AG09309 (cell line): Measurements from ENCODE around the gene RBP4.

ENCODE experiments used
- DNase-seq: peaks from one replicate; pipeline ENCODE4 v3.0.0-alpha.2; 2010; ENCODE audit warnings: low read depth
- H3K4me3 ChIP-seq: 2 replicates; pipeline ENCODE4 v1.5.1; 2011; ENCODE audit warnings: mild to moderate bottlenecking, low read depth, low read length, moderate library complexity; ENCODE audit not compliant: control insufficient read depth
- TF ChIP-seq, protein P1 (sequence below): IDR thresholded peaks from 2 replicates; pipeline ENCODE4 v1.5.1; 2011; ENCODE audit warnings: mild to moderate bottlenecking, low read depth, low read length, inconsistent platforms; ENCODE audit not compliant: insufficient read depth, control insufficient read depth; ENCODE audit errors: missing control alignments

RBP4 gene

GRCh38 chr10:93593254-93593653, 7.8 kb downstream of the RBP4 start:
- DNase-seq: no peak
- TF ChIP-seq, protein P1, sequence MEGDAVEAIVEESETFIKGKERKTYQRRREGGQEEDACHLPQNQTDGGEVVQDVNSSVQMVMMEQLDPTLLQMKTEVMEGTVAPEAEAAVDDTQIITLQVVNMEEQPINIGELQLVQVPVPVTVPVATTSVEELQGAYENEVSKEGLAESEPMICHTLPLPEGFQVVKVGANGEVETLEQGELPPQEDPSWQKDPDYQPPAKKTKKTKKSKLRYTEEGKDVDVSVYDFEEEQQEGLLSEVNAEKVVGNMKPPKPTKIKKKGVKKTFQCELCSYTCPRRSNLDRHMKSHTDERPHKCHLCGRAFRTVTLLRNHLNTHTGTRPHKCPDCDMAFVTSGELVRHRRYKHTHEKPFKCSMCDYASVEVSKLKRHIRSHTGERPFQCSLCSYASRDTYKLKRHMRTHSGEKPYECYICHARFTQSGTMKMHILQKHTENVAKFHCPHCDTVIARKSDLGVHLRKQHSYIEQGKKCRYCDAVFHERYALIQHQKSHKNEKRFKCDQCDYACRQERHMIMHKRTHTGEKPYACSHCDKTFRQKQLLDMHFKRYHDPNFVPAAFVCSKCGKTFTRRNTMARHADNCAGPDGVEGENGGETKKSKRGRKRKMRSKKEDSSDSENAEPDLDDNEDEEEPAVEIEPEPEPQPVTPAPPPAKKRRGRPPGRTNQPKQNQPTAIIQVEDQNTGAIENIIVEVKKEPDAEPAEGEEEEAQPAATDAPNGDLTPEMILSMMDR: no peak
- H3K4me3 ChIP-seq: no peak overlapping the region

DNA sequence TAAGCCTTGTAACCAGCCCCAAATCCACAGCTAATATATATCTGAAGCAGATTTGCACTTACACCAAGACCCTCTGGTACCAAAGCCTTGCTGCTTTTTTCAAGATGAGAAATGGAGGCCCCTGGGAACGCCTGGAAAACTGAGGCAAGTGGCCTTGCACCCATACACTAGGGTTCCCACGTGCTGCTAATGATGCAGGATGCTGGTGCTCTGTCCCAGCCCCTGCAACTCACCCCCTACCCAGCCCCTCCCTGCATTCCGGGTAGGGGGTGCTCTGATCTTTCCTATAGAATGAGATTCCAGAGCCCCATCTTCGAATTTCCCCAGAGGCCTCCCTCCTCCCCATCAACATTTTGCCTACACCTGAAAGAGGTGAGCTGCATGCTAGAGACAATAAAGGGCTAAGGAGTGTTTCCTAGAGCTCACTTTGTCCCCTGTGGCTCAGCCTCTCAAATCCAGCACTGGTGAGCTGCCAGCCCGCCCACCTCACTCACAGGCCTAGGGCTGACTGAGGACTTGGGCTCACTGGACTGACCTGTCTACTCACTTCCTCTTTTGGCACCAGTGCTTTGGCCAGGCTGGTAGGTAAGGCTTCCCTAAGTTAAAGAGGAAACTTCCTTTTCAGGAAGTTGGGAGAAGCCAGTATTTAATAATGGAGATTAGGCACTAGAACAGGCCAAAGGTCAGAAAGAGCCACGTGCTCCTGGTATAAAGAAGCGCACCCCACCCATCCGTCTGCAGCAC, 9.8 kb downstream of the RBP4 start:
- TF ChIP-seq, protein P1: no peak
- DNase-seq: no peak
- H3K4me3 ChIP-seq: no peak overlapping the region

DNA sequence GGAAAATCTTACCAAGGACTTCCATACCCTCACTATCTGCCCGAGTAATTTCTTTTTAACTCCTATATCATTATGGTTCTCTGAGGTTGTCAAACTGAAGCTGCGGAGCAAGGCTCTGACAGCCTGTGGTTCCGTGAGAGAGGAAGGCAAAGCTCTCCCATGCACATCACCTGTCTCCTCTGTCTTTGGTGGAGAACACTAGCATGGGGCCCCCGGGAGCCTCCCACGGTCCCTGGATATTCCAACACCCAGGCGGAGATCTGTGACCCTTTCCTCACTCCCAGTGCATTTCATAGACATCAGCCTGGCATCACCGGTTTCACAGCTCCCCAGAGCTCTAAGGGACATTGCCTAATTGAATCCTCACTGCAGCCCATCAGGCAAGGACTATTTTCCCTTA, 10.4 kb downstream of the RBP4 start:
- no peak overlapping the region for H3K4me3 ChIP-seq
- no peak for DNase-seq
- TF ChIP-seq, protein P1: no peak

- TF ChIP-seq, protein P1: no peak
- no peak for DNase-seq
- H3K4me3 ChIP-seq: no peak overlapping the region
Observed at GRCh38 chr10:93589648-93590562, 11.1 kb downstream of the RBP4 start.

DNA sequence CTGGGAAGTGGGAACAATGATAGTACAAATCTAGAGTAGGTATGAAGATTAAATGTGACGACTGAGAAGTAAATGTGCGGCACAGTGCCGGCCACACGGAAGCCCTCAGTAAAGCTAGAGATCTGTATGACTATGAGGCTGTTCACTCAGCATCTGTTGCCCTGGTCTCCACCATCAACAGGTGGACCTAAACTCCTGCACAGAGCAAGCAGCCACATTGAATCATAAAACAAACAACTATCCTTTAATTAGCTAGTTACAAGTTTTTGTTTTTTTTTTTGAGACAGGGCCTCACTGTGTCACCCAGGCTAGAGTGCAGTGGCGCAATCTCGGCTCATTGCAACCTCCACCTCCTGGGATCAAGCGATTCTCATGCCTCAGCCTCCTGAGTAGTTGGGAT, 16.6 kb downstream of the RBP4 start:
- TF ChIP-seq, protein P1: no peak
- H3K4me3 ChIP-seq: no peak overlapping the region
- DNase-seq: no peak

GRCh38 chr10:93580828-93581227, 20.2 kb downstream of the RBP4 start:
- DNase-seq: no peak
- TF ChIP-seq, protein P1: no peak
- no peak overlapping the region for H3K4me3 ChIP-seq
